Measurements from ENCODE around the gene EIF2A.

The EIF2A gene

GRCh38 chr3:150635076-150635475, 88.5 kb downstream of the EIF2A start:
- no peak for DNase-seq (ENCODE audit: low read depth, low spot score)

DNA sequence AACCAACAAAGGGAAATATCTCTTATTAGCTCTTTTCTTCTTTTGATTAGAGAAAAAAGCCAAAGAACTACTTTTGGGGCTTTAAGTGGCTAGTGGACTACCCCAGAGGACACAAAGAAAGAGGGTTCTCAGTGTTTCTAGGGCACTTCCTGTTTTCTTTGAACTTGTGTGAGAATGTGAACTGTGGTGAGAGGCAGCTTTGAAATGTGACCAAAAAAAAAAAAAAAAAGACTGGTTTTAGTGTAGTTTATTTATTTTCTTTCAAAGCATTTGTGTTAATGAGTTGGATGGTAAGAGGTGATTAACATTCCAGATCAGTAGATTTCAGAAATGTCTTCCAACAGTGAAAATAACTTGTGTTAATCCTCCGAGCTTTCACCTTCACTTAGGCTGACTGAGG, 88.9 kb downstream of the EIF2A start:
- DNase-seq (ENCODE audit: low read depth, low spot score): no peak
